Activated naive CD8-positive, alpha-beta T cell treated with anti-CD3 and anti-CD28 coated beads for 36 hours (primary cell): Measurements from ENCODE around the gene SMIM3. TPM values are rescaled to one million over a fixed set of nuclear protein-coding genes. Genes with fewer than 3 reads are reported as not detected.

Source experiments
- DNase-seq: peaks from one replicate; pipeline ENCODE4 v3.0.0; 2021
- H3K27ac Mint-ChIP-seq: one replicate; pipeline ENCODE4 v1.8.0; 2022; ENCODE audit warnings: mild to moderate bottlenecking, moderate library complexity, mixed read lengths
- H3K27me3 Mint-ChIP-seq: one replicate; pipeline ENCODE4 v1.8.0; 2022; ENCODE audit warnings: mild to moderate bottlenecking, mixed read lengths
- H3K36me3 Mint-ChIP-seq: one replicate; pipeline ENCODE4 v1.8.0; 2021; ENCODE audit warnings: mild to moderate bottlenecking, mixed read lengths
- H3K4me1 Mint-ChIP-seq: one replicate; pipeline ENCODE4 v1.8.0; 2021; ENCODE audit warnings: mixed read lengths
- H3K4me3 Mint-ChIP-seq: one replicate; pipeline ENCODE4 v1.8.0; 2022; ENCODE audit warnings: mild to moderate bottlenecking, moderate library complexity, mixed read lengths
- H3K9me3 Mint-ChIP-seq: one replicate; pipeline ENCODE4 v1.8.0; 2022; ENCODE audit warnings: mixed read lengths
- total RNA-seq, 2 experiments: library from RNA; stranded (reverse); gene quantifications; one replicate each; pipeline ENCODE4 v1.2.3, GENCODE V29; 2021

Gene SMIM3
- total RNA-seq, 2 experiments from 2014 or later = 10.4 to 10.6 TPM

DNA sequence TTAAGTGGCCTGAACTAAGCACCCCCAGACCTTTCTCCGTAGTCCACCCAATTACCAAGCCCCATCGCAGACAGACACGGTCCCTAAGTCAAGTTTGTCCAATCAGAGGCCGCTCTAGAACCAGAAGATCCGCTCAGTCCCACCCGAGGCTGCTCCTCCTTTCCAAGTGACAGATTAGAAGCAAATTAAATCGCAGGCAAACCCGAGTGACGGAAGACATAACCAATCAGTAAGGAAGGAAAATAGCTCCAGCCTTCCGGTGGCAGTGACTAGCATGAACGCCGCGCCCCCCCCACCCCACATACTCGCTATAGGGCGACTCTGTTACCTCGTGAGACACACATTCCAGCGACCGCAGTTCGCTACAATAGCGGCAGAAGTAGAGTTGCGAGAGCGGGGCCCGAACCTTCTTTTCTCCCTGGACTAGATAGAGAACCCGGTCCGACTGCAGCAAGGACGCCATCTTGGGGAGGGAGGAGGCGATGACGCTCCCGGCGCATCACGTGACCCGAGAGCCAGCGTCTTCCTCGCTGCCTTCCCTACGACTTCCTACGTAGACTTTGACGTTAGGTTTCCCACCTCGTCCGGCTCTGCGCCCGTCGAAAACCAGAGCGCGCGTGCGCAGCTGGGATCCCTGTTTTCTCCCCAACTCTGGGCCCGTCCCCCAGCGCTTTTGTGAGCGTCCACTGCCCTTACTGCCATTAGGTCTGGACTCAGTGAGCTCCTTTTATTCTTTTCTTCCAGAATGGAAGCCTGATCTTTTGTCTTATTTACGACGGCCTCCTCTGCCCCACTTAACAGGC is 19.8 kb upstream of the SMIM3 start, which contains the start of gene DCTN4:
TSS of gene DCTN4 (minus strand) at position 487 of the 803 bp plus-strand sequence. CDS start at position 463, 24 bp downstream.
- DNase-seq = peak; percentile 92
- Mint-ChIP-seq H3K27ac (no peak within 1 kb of the TSS), H3K9me3 (peaks cover 2% of the 10 kb centered on the region), H3K27me3 (no peaks in the 10 kb centered on the region), H3K36me3 (peaks cover 27% of the 10 kb centered on the region), H3K4me3 (no peak within 1 kb of the TSS), H3K4me1 (peaks cover 33% of the 10 kb centered on the region)

GRCh38 chr5:150759334-150759583 is 19.3 kb upstream of the SMIM3 start:
- DNase-seq = no peak
- H3K4me1 Mint-ChIP-seq = peaks cover 29% of the 10 kb centered on the region
- no peaks in the 10 kb centered on the region for H3K27me3 Mint-ChIP-seq
- peaks cover 23% of the 10 kb centered on the region for H3K36me3 Mint-ChIP-seq
- no peak overlapping the region for H3K27ac Mint-ChIP-seq
- H3K4me3 Mint-ChIP-seq = no peak overlapping the region
- H3K9me3 Mint-ChIP-seq = peaks cover 2% of the 10 kb centered on the region

- no peak for DNase-seq
- H3K27ac Mint-ChIP-seq = no peak overlapping the region
- no peak overlapping the region for H3K4me3 Mint-ChIP-seq
Measured at GRCh38 chr5:150762211-150762610, 16.3 kb upstream of the SMIM3 start.

DNA sequence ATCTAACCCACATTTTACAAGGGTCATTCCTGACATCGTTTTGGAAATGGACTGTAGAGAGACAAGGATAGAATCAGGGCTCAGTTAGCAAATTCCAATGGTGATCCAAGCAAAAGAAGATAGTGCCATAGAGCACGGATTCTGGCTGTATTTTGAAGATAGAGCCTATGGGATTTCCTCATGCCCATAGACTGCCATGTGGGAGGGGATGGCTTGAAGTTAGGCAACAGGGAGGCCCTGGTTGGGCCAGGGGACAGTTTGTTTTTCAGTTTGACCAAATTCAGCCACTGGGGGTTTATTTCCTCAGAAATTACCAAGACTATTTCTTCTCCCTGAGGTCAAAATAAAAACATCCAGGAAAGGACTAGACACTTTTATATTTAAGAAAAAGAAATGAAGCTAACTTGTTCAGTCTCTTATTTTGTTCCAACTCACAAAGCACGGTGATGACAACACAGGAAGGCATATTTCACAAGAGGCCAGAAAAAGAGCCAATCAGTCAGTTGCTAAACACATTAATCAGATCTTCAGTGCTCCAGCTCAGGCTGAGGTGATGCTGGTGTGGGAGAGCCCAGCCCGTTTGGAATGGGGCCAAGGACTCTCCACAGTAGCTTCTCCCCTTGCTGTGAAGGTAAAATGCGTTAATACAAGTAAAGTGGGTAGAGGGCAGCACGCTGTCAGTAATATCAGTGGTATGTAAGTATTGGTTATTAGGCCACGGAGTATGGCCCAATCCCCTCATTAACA is 15.4 kb upstream of the SMIM3 start:
- no peaks in the 10 kb centered on the region for H3K36me3 Mint-ChIP-seq
- no peak overlapping the region for H3K27ac Mint-ChIP-seq
- peaks cover 2% of the 10 kb centered on the region for H3K9me3 Mint-ChIP-seq
- H3K4me3 Mint-ChIP-seq = no peak overlapping the region
- H3K27me3 Mint-ChIP-seq = no peaks in the 10 kb centered on the region
- H3K4me1 Mint-ChIP-seq = peaks cover 8% of the 10 kb centered on the region
- DNase-seq = no peak

More at GRCh38 chr5:150762211-150762610, 16.3 kb upstream of the SMIM3 start:
- no peaks in the 10 kb centered on the region for H3K27me3 Mint-ChIP-seq
- peaks cover 2% of the 10 kb centered on the region for H3K9me3 Mint-ChIP-seq
- H3K36me3 Mint-ChIP-seq = peaks cover under 1% of the 10 kb centered on the region
- peaks cover 11% of the 10 kb centered on the region for H3K4me1 Mint-ChIP-seq

DNA sequence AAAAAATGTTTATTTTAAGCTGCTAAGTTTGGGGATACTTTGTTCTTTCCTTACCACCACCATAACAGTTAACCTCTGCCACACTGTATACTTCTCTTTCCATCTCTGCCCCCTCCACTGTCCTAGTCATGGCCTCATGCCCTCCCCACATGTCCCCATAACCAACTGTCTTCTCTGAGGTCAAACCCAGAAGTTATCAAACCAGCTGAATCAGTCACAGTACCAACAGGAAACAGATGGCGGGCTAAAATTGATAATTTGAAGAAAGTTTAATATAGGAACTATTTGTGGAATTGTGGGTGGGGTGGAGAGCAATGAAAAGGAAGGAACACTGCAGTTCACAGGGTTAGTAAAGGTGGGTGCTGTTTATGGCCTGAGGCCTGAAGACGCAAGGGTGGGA is 14.0 kb upstream of the SMIM3 start:
- Mint-ChIP-seq H3K4me3 (no peak overlapping the region), H3K27me3 (no peaks in the 10 kb centered on the region), H3K9me3 (no peaks in the 10 kb centered on the region), H3K27ac (no peak overlapping the region), H3K4me1 (peaks cover 2% of the 10 kb centered on the region), H3K36me3 (no peaks in the 10 kb centered on the region)
- no peak for DNase-seq

DNA sequence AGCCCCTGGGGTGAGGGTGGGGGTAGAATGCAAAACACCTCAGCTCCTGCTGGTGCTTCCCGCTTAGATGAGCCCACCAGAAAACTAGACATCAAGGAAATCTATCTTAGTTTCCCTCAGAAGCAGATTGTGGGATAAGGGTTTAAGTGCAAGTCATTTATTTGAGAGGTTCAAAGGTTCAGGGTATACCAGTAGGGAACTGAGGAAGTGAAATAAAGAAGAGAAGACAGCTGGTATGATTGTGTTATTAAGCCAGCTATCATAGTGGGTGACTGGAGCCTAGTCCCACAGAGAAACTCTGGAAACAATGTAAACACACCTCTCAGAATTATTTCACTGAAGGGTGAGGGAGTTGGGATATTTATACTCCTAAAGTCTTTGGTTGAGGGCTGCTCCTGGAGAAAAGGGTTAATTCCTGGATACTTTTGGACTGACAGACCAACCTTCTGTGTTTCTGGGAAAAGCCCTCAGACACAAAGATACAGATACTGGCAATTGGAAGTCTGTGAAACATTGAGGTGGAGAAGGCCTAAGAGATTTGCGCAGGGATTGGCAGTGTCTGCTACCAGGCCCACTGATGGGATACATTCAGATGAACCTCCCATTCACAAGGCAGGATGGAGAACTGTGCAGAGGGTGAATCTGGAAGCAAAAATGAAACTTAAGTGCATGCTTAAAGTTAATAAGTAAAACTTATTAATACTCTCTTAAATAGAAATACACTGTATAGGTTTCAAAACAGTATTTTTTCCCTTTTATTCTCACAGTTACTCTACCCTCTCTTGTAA is 13.4 kb upstream of the SMIM3 start:
- DNase-seq = no peak
- Mint-ChIP-seq H3K9me3 (no peaks in the 10 kb centered on the region), H3K27me3 (no peaks in the 10 kb centered on the region), H3K4me3 (no peak overlapping the region), H3K36me3 (no peaks in the 10 kb centered on the region), H3K4me1 (no peaks in the 10 kb centered on the region), H3K27ac (no peak overlapping the region)

DNA sequence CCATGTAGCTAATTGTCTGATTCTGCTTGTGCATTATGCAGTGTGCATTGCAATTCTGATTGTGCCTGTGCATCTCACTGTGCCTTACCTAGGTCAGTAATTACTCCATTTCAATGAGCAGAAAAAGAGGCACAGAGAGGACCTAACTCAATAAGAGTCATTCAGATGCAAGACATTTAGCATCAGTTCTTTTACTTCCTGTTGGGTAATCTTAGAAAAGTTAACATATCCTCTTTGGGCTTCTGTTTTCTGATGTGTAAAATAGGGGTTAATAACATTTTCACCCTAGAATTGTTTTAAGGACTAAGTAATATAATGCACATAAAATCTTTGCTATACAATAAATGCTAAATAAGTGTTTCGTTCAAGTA is 12.8 kb upstream of the SMIM3 start:
- peaks cover 3% of the 10 kb centered on the region for H3K27me3 Mint-ChIP-seq
- no peaks in the 10 kb centered on the region for H3K36me3 Mint-ChIP-seq
- no peak for DNase-seq
- no peak overlapping the region for H3K4me3 Mint-ChIP-seq
- H3K27ac Mint-ChIP-seq = no peak overlapping the region
- H3K9me3 Mint-ChIP-seq = peaks cover 2% of the 10 kb centered on the region
- peaks cover 3% of the 10 kb centered on the region for H3K4me1 Mint-ChIP-seq

GRCh38 chr5:150766251-150766650 is 12.3 kb upstream of the SMIM3 start:
- Mint-ChIP-seq H3K27me3 (peaks cover 5% of the 10 kb centered on the region), H3K36me3 (no peaks in the 10 kb centered on the region), H3K27ac (no peak overlapping the region), H3K9me3 (peaks cover 2% of the 10 kb centered on the region), H3K4me3 (no peak overlapping the region), H3K4me1 (peaks cover 6% of the 10 kb centered on the region)
- DNase-seq = no peak

DNA sequence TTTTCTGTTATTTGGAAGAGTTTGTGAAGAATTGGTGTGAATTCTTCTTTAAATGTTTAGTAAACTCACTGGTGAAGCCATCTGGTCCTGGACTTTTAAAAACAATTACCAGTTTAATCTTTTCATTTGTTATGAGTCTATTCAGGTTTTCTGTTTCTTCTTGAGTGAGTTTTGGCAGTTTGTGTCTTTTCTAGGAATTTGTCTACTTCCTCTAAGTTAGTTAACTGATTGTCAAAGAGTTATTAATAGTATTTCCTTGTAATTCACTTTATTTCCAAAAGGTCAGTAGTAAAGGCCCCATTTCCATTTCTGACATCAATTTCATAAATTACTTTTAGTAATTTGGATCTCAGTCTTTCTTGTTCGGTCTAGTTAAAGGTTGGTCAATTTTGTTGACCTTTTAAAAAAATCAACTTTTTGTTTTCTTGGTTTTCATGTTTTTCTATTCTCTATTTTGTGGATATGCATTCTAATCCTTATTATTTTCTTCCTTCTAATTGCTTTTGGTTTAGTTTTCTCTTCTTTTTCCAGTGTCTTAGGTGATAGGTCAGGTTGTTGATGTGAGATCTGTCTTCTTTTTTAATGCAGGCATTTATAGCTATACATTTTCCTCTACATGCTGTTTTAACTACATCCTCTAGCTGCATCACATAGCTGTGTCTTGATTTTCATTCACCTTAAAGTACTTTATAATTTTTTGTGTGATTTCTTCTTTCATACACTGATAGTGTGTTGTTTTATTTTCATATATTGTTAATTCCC is 7.3 kb upstream of the SMIM3 start:
- Mint-ChIP-seq H3K4me3 (peak overlapping the region; percentile 2), H3K27ac (peak overlapping the region; percentile 67), H3K9me3 (peaks cover 7% of the 10 kb centered on the region), H3K4me1 (peaks cover 8% of the 10 kb centered on the region), H3K36me3 (peaks cover 2% of the 10 kb centered on the region), H3K27me3 (peaks cover 8% of the 10 kb centered on the region)
- DNase-seq = no peak

DNA sequence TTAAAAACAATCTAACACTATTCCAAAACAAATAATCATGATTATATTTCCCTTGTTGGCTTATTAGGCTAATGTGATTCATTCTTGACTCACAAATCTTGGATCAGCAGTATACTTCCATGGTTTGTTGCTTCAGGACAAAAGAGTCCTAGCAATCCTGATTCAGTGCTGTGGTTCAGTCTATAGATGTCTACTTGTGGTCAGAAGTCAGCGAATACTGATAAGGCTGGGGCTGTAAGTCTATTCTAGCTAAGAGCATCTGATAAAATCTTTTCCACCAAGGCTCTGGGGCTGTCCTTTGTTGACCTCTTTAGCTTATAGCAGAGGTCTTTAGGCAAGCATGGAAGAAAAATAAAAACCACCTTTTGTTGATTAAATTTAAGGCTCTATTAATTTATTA is 4.4 kb upstream of the SMIM3 start:
- H3K4me3 Mint-ChIP-seq = no peak overlapping the region
- H3K27me3 Mint-ChIP-seq = peaks cover 8% of the 10 kb centered on the region
- peaks cover 7% of the 10 kb centered on the region for H3K9me3 Mint-ChIP-seq
- H3K4me1 Mint-ChIP-seq = peaks cover 22% of the 10 kb centered on the region
- H3K27ac Mint-ChIP-seq = no peak overlapping the region
- DNase-seq = no peak
- peaks cover 2% of the 10 kb centered on the region for H3K36me3 Mint-ChIP-seq

GRCh38 chr5:150777685-150778084 is 872 bp upstream of the SMIM3 start:
- H3K36me3 Mint-ChIP-seq = peaks cover 5% of the 10 kb centered on the region
- no peaks in the 10 kb centered on the region for H3K9me3 Mint-ChIP-seq
- peaks cover 47% of the 10 kb centered on the region for H3K4me1 Mint-ChIP-seq
- H3K27ac Mint-ChIP-seq = peak overlapping the region; percentile 65
- DNase-seq = no peak
- H3K27me3 Mint-ChIP-seq = peaks cover 4% of the 10 kb centered on the region
- peak overlapping the region; percentile 100 for H3K4me3 Mint-ChIP-seq

GRCh38 chr5:150778088-150778516 is 455 bp upstream of the SMIM3 start:
- peaks cover 51% of the 10 kb centered on the region for H3K4me1 Mint-ChIP-seq
- peaks cover 5% of the 10 kb centered on the region for H3K36me3 Mint-ChIP-seq
- no peaks in the 10 kb centered on the region for H3K9me3 Mint-ChIP-seq
- DNase-seq = no peak
- H3K27me3 Mint-ChIP-seq = peaks cover 4% of the 10 kb centered on the region
- peak overlapping the region; percentile 65 for H3K27ac Mint-ChIP-seq
- peak overlapping the region; percentile 100 for H3K4me3 Mint-ChIP-seq

DNA sequence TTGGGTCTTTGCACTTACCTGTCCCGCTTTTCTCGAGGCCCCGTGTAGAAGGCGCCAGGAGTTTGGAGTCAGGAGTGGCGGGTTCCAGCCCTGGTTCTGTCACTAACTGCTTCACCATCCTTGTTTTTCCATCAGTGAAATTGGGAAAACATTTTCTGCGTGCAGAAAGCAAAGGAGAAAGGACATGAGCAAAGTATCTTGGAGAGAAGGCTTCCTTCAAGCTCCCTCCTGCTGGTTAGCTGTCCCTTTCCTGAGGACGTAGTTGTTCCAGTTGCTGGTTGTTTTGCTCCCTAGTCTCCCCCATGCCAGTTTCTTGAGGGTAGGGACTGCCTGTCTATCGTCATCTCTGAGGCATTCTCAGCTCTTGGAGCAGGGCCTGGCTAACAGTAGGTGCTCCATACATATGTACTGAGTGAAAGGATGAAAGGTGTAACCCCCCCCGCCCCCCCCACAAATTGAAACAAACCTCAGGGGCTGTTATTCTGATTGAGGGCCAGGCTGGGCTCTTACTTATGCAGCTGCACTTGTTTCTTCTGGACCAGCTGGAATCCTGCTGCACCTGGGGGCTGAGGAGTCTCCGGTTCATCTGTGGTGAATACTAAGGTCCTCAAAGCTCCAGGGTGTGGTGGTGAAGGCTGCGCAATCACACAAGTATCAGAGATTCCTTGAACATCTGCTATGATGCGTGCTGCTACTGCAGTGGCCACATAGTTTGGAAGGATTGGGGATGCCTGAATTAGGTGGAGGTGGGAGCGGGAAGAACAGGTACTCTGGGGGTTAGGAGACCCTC is 1.0 kb downstream of the SMIM3 start:
- H3K27me3 Mint-ChIP-seq = no peaks in the 10 kb centered on the region

DNA sequence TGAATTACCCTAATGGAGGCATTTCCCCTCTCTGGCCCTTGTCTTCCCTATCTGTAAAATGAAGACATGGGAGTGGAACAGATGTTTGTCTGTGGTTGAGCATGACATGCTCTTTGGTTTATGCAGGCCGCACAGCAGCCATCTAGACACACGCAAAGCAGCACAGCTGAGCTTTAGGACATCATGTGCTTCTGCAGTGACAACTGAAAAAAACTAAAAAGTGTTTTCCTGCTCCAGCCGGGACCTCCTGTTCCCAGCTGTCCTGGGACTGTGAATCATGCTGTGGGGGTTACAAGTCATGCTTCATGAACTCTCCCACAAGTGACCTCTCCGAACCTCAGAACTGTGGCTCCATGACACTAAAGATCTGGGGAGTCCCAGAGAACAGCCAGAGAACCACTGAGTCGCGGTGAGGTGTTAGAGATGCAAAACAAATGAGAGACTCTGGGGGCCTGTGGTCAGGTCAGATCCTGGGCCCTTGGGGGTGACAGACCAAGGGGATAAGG is 1.7 kb downstream of the SMIM3 start:
- peaks cover 13% of the 10 kb centered on the region for H3K36me3 Mint-ChIP-seq
- no peaks in the 10 kb centered on the region for H3K27me3 Mint-ChIP-seq
- peaks cover 3% of the 10 kb centered on the region for H3K9me3 Mint-ChIP-seq
- H3K4me3 Mint-ChIP-seq = peak overlapping the region; percentile 100
- peaks cover 68% of the 10 kb centered on the region for H3K4me1 Mint-ChIP-seq
- peak overlapping the region; percentile 68 for H3K27ac Mint-ChIP-seq
- DNase-seq = peak; percentile 36

More for the DNA sequence above, 1.0 kb downstream of the SMIM3 start:
- H3K27ac Mint-ChIP-seq = peak overlapping the region; percentile 91
- DNase-seq = no peak
- H3K4me3 Mint-ChIP-seq = peak overlapping the region; percentile 100
- peaks cover 65% of the 10 kb centered on the region for H3K4me1 Mint-ChIP-seq
- peaks cover 9% of the 10 kb centered on the region for H3K36me3 Mint-ChIP-seq
- H3K9me3 Mint-ChIP-seq = no peaks in the 10 kb centered on the region
